Small intestine (tissue), 7 donors: Measurements from ENCODE around the gene STRIT1. TPM values are rescaled to one million over a fixed set of nuclear protein-coding genes. Genes with fewer than 3 reads are reported as not detected.

Experiments used
- DNase-seq, 2 donors: peaks; one replicate each; pipeline versions ENCODE4 v3.0.0 to v3.0.0-alpha.2; 2013
- FAIRE-seq: peaks from 2 replicates; lab custom pipeline; 2012; peaks lifted over from hg19 to GRCh38; lab: Jason Lieb, UNC
- H3K27ac ChIP-seq, 3 donors: one replicate each; pipeline ENCODE4 v1.5.1; 2013; ENCODE audit warnings: low read length in 2 of 3, mild to moderate bottlenecking in 2 of 3, control low read depth in 1 of 3, inconsistent platforms in 1 of 3, low read depth in 1 of 3, moderate library complexity in 1 of 3
- H3K27me3 ChIP-seq, 3 donors: one replicate each; pipeline ENCODE4 v1.6.1; 2013; ENCODE audit warnings: low read length in 3 of 3, inconsistent platforms in 1 of 3; ENCODE audit not compliant: control insufficient read depth in 3 of 3, insufficient read depth in 3 of 3
- H3K36me3 ChIP-seq, 3 donors: one replicate each; pipeline ENCODE4 v1.6.1; 2013; ENCODE audit warnings: low read length in 3 of 3, inconsistent platforms in 1 of 3, low read depth in 1 of 3, mild to moderate bottlenecking in 1 of 3, moderate library complexity in 1 of 3; ENCODE audit not compliant: control insufficient read depth in 3 of 3, insufficient read depth in 2 of 3
- H3K4me1 ChIP-seq, 3 donors: one replicate each; pipeline ENCODE4 v1.6.1; 2013; ENCODE audit warnings: low read length in 2 of 3, inconsistent platforms in 1 of 3, low read depth in 1 of 3, mild to moderate bottlenecking in 1 of 3, moderate library complexity in 1 of 3; ENCODE audit not compliant: control insufficient read depth in 3 of 3, insufficient read depth in 2 of 3
- H3K4me3 ChIP-seq, 3 donors: one replicate each; pipeline ENCODE4 v1.5.1; 2013; ENCODE audit warnings: low read length in 3 of 3, control low read depth in 1 of 3, inconsistent platforms in 1 of 3, low read depth in 1 of 3, mild to moderate bottlenecking in 1 of 3, moderate library complexity in 1 of 3
- H3K9me3 ChIP-seq, 2 donors: one replicate each; pipeline ENCODE4 v1.6.1; 2013; ENCODE audit warnings: low read depth in 1 of 2, low read length in 1 of 2; ENCODE audit not compliant: control insufficient read depth in 2 of 2, insufficient read depth in 1 of 2
- WGBS, 3 donors: extraction: QIAGEN DNeasy Blood & Tissue Kit; methylation state at CpG; one replicate each; pipeline ENCODE4 v1.1.7; 2013; 5-methylcytosine and 5-hydroxymethylcytosine counted together
- polyA plus RNA-seq, 4 donors: library from polyadenylated mRNA; stranded (reverse) in 3 of 4; unstranded in 1 of 4; fragments of 200-250 nt in 3 of 4; fragments of 120-200 nt in 1 of 4; gene quantifications; one replicate each; pipeline versions ENCODE4 v1.2.1 to v1.2.3, GENCODE V29; 2013
- donor health status: healthy with polysubstance abuse.
- donor health status: control.
- donor health status: control.
- donor health status: Bipolar disorder and iron deficiency.
- donor health status: healthy.

STRIT1 gene
- polyA plus RNA-seq, 4 donors = 0.10 to 10.3 (median 1.2) TPM

- WGBS, 3 donors = 64 to 71% (median 66%) methylated on average over 2 of the region's 2 CpGs
- DNase-seq (peak in 1 of 2 donors; percentile 13), FAIRE-seq (no peak)
- Histone ChIP-seq H3K9me3 (no peaks in the 10 kb centered on the region), H3K4me1 (peaks cover 0 to 6% (median 3%) of the 10 kb centered on the region in 3 donors), H3K27me3 (no peaks in the 10 kb centered on the region), H3K27ac (no peak overlapping the region), H3K36me3 (no peaks in the 10 kb centered on the region), H3K4me3 (no peak overlapping the region)
These were observed 27.9 kb upstream of the STRIT1 start for GRCh38 chr3:155321418-155321817.

GRCh38 chr3:155320934-155321333, 27.5 kb upstream of the STRIT1 start:
- DNase-seq (peak in 1 of 2 donors; percentile 16), FAIRE-seq (no peak)
- Histone ChIP-seq H3K27ac (no peak overlapping the region), H3K27me3 (no peaks in the 10 kb centered on the region), H3K4me1 (peaks cover 0 to 6% (median 3%) of the 10 kb centered on the region in 3 donors), H3K36me3 (no peaks in the 10 kb centered on the region), H3K9me3 (no peaks in the 10 kb centered on the region), H3K4me3 (no peak overlapping the region)

GRCh38 chr3:155318740-155319139, 25.3 kb upstream of the STRIT1 start:
- DNase-seq (no peak), FAIRE-seq (no peak)
- H3K4me1 ChIP-seq = peaks cover 0 to 6% (median 3%) of the 10 kb centered on the region in 3 donors
- H3K9me3 ChIP-seq = no peaks in the 10 kb centered on the region
- H3K4me3 ChIP-seq = no peak overlapping the region
- H3K27ac ChIP-seq = no peak overlapping the region
- no peaks in the 10 kb centered on the region for H3K36me3 ChIP-seq
- no peaks in the 10 kb centered on the region for H3K27me3 ChIP-seq
- WGBS, 3 donors = 86 to 91% (median 86%) methylated on average over 2 of the region's 2 CpGs

- no peak for DNase-seq
- FAIRE-seq = no peak
- WGBS, 3 donors = 64 to 89% (median 77%) methylated on average over 1 of the region's 1 CpG
These were observed 23.7 kb upstream of the STRIT1 start for GRCh38 chr3:155317211-155317610.

GRCh38 chr3:155316426-155316825, 22.9 kb upstream of the STRIT1 start:
- Histone ChIP-seq H3K36me3 (no peaks in the 10 kb centered on the region), H3K4me3 (no peak overlapping the region), H3K27me3 (no peaks in the 10 kb centered on the region), H3K9me3 (no peaks in the 10 kb centered on the region), H3K27ac (no peak overlapping the region), H3K4me1 (peaks cover 0 to 2% (median 0%) of the 10 kb centered on the region in 3 donors)
- FAIRE-seq = no peak
- no peak for DNase-seq

More at GRCh38 chr3:155317211-155317610, 23.7 kb upstream of the STRIT1 start:
- H3K27ac ChIP-seq = no peak overlapping the region
- no peaks in the 10 kb centered on the region for H3K9me3 ChIP-seq
- peaks cover 0 to 3% (median 3%) of the 10 kb centered on the region in 3 donors for H3K4me1 ChIP-seq
- no peak overlapping the region for H3K4me3 ChIP-seq
- no peaks in the 10 kb centered on the region for H3K36me3 ChIP-seq
- H3K27me3 ChIP-seq = no peaks in the 10 kb centered on the region

GRCh38 chr3:155313916-155314315, 20.4 kb upstream of the STRIT1 start:
- DNase-seq (no peak), FAIRE-seq (no peak)
- no peaks in the 10 kb centered on the region for H3K27me3 ChIP-seq
- H3K4me1 ChIP-seq = no peaks in the 10 kb centered on the region
- peak overlapping the region in 1 of 3 donors; percentile 13 for H3K27ac ChIP-seq
- H3K9me3 ChIP-seq = peaks cover 0 to 8% of the 10 kb centered on the region in 2 donors
- no peaks in the 10 kb centered on the region for H3K36me3 ChIP-seq
- H3K4me3 ChIP-seq = no peak overlapping the region
- WGBS, 3 donors = 60 to 88% (median 78%) methylated on average over 2 of the region's 2 CpGs

GRCh38 chr3:155313300-155313699, 19.8 kb upstream of the STRIT1 start:
- no peaks in the 10 kb centered on the region for H3K4me1 ChIP-seq
- no peaks in the 10 kb centered on the region for H3K36me3 ChIP-seq
- peaks cover 0 to 8% of the 10 kb centered on the region in 2 donors for H3K9me3 ChIP-seq
- DNase-seq = peak in 1 of 2 donors; percentile 24
- no peak for FAIRE-seq
- H3K27ac ChIP-seq = peak overlapping the region in 1 of 3 donors; percentile 24
- H3K4me3 ChIP-seq = no peak overlapping the region
- no peaks in the 10 kb centered on the region for H3K27me3 ChIP-seq

- no peak for FAIRE-seq
- peak in 1 of 2 donors; percentile 27 for DNase-seq
- H3K27ac ChIP-seq = peak overlapping the region in 1 of 3 donors; percentile 24
- no peak overlapping the region for H3K4me3 ChIP-seq
- H3K4me1 ChIP-seq = no peaks in the 10 kb centered on the region
- WGBS, 3 donors = 31 to 44% (median 40%) methylated on average over 2 of the region's 2 CpGs
- H3K27me3 ChIP-seq = no peaks in the 10 kb centered on the region
- peaks cover 0 to 8% of the 10 kb centered on the region in 2 donors for H3K9me3 ChIP-seq
- no peaks in the 10 kb centered on the region for H3K36me3 ChIP-seq
These were observed 19.3 kb upstream of the STRIT1 start for GRCh38 chr3:155312781-155313180.

GRCh38 chr3:155309581-155309980, 16.1 kb upstream of the STRIT1 start:
- H3K4me1 ChIP-seq = no peaks in the 10 kb centered on the region
- peaks cover 0 to 8% of the 10 kb centered on the region in 2 donors for H3K9me3 ChIP-seq
- no peak overlapping the region for H3K27ac ChIP-seq
- H3K27me3 ChIP-seq = no peaks in the 10 kb centered on the region
- DNase-seq (no peak), FAIRE-seq (no peak)
- WGBS, 3 donors = 91 to 95% (median 94%) methylated on average over 28 of the region's 28 CpGs
- no peaks in the 10 kb centered on the region for H3K36me3 ChIP-seq
- H3K4me3 ChIP-seq = no peak overlapping the region
